B cell (primary cell): ENCODE measurements around the gene RNF215. TPM values are rescaled to one million over a fixed set of nuclear protein-coding genes. Genes with fewer than 3 reads are reported as not detected.
A peak's percentile ranks its signal among the peaks of the same experiment; 100 is the strongest.

Experiments
- ATAC-seq: fragments of 200-7000 bp; cut with Tn5 transposase; one replicate; pipeline ENCODE4 v1.10.0; 2021; ENCODE audit warnings: low read depth, mild to moderate bottlenecking, moderate number of reproducible peaks, moderate library complexity
- CTCF ChIA-PET: fragments of 350-600 bp; sonication (Branson Sonifier 250); formaldehyde crosslinking; loops from one replicate; lab custom pipeline; 2021; ENCODE audit warnings: antibody characterized with exemption, inconsistent platforms; lab: Charles Lee
- POLR2A ChIA-PET: fragments of 350-600 bp; sonication (Branson Sonifier 250); formaldehyde crosslinking; loops from one replicate; lab custom pipeline; 2021; ENCODE audit warnings: antibody characterized with exemption; lab: Charles Lee
- DNase-seq: peaks from one replicate; pipeline ENCODE4 v3.0.0; 2013
- H2AFZ ChIP-seq: 2 replicates; pipeline ENCODE4 v1.6.1; 2012; ENCODE audit warnings: mild to moderate bottlenecking, low read depth, low read length; ENCODE audit not compliant: insufficient read depth, poor library complexity, severe bottlenecking
- H3K27ac ChIP-seq, 2 donors: 1 replicate in 1 of 2; 2 replicates in 1 of 2; pipeline ENCODE4 v1.5.1; 2012 to 2013; ENCODE audit warnings: low read length in 2 of 2, mild to moderate bottlenecking in 2 of 2, moderate library complexity in 1 of 2
- H3K27me3 ChIP-seq, 4 experiments: fragments of 200-600 bp in 1 of 4; sonication (generic) in 1 of 4; replicated peaks in 1 of 4; 1 replicate in 2 of 4; 2 replicates in 2 of 4; pipeline versions ENCODE4 v1.6.1 to v1.7.0; 2013 to 2016; ENCODE audit warnings: low read length in 3 of 4, mild to moderate bottlenecking in 2 of 4, mixed read lengths in 1 of 4, moderate library complexity in 1 of 4; ENCODE audit not compliant: insufficient read depth in 4 of 4, control insufficient read depth in 3 of 4; ENCODE audit errors: control extremely low read depth in 1 of 4
- H3K36me3 ChIP-seq, 2 experiments: replicated peaks in 1 of 2; 1 replicate in 1 of 2; 2 replicates in 1 of 2; pipeline versions ENCODE4 v1.6.1 to v1.7.1; 2013; ENCODE audit warnings: low read length in 1 of 2; ENCODE audit not compliant: insufficient read depth in 2 of 2, control insufficient read depth in 1 of 2; ENCODE audit errors: control extremely low read depth in 1 of 2, extremely low read depth in 1 of 2
- H3K4me1 ChIP-seq, 2 donors: fragments of 200-600 bp in 1 of 2; sonication (generic) in 1 of 2; 1 replicate in 1 of 2; 2 replicates in 1 of 2; pipeline versions ENCODE4 v1.5.1 to v1.6.1; 2013 to 2017; ENCODE audit warnings: low read length in 2 of 2; ENCODE audit not compliant: control insufficient read depth in 2 of 2, insufficient read depth in 2 of 2
- H3K4me2 ChIP-seq: replicated peaks from 2 replicates; pipeline ENCODE3; 2012; ENCODE audit warnings: mild to moderate bottlenecking, low read depth, low read length; ENCODE audit not compliant: poor library complexity, severe bottlenecking
- H3K4me3 ChIP-seq, 5 experiments: fragments of 200-600 bp in 1 of 5; sonication (generic) in 1 of 5; 1 replicate in 3 of 5; 2 replicates in 2 of 5; pipeline versions ENCODE4 v1.5.1 to v1.7.0; 2011 to 2016; ENCODE audit warnings: low read length in 4 of 5, mild to moderate bottlenecking in 4 of 5, low read depth in 2 of 5, control low read depth in 1 of 5, moderate library complexity in 1 of 5; ENCODE audit not compliant: insufficient read depth in 1 of 5; ENCODE audit errors: control extremely low read depth in 1 of 5, extremely low read depth in 1 of 5
- H3K79me2 ChIP-seq: fragments of 200-600 bp; sonication (generic); one replicate; pipeline ENCODE4 v1.6.0; 2016; ENCODE audit warnings: low read length; ENCODE audit not compliant: control insufficient read depth, insufficient read depth
- H3K9ac ChIP-seq: fragments of 200-600 bp; sonication (generic); 2 replicates; pipeline ENCODE4 v1.6.1; 2017; ENCODE audit warnings: mild to moderate bottlenecking, low read length, moderate library complexity
- H3K9me3 ChIP-seq, 3 donors: one replicate each; pipeline versions ENCODE4 v1.6.1 to v1.7.1; 2013; ENCODE audit warnings: low read length in 2 of 3; ENCODE audit not compliant: control insufficient read depth in 2 of 3, insufficient read depth in 1 of 3; ENCODE audit errors: control extremely low read depth in 1 of 3
- H4K20me1 ChIP-seq: 2 replicates; pipeline ENCODE4 v1.6.0; 2012; ENCODE audit warnings: mild to moderate bottlenecking, low read length; ENCODE audit not compliant: insufficient read depth, control insufficient read depth, poor library complexity, severe bottlenecking
- H3K27ac Mint-ChIP-seq: one replicate; pipeline ENCODE4 v1.8.0; 2021; ENCODE audit warnings: mixed read lengths
- H3K27me3 Mint-ChIP-seq: one replicate; pipeline ENCODE4 v1.8.0; 2021; ENCODE audit warnings: mixed read lengths
- H3K4me1 Mint-ChIP-seq: one replicate; pipeline ENCODE4 v1.8.0; 2021; ENCODE audit warnings: mixed read lengths
- H3K4me3 Mint-ChIP-seq: one replicate; pipeline ENCODE4 v1.8.0; 2021; ENCODE audit warnings: mixed read lengths
- H3K9me3 Mint-ChIP-seq: one replicate; pipeline ENCODE4 v1.8.0; 2022; ENCODE audit warnings: mixed read lengths; ENCODE audit not compliant: insufficient read depth
- EZH2 ChIP-seq: IDR thresholded peaks from 2 replicates; pipeline ENCODE4 v1.6.1; 2012; ENCODE audit warnings: borderline replicate concordance, low read depth, mild to moderate bottlenecking, moderate library complexity, low read length; ENCODE audit not compliant: insufficient read depth, poor library complexity, severe bottlenecking
- WGBS: methylation state at CpG from one replicate; pipeline ENCODE4 v1.1.5; 2013; ENCODE audit warnings: missing lambda C conversion rate; ENCODE audit not compliant: insufficient coverage; 5-methylcytosine and 5-hydroxymethylcytosine counted together
- intact Hi-C: fragments of 100-400 bp; cut with micrococcal nuclease; formaldehyde crosslinking; loops from one replicate; pipeline ENCODE4 v1.10.0; 2022
- polyA plus RNA-seq: library from polyadenylated mRNA; depleted of rRNA; stranded (reverse); fragments of >200 nt; gene quantifications from 2 replicates; pipeline ENCODE4 v1.2.3, GENCODE V29; 2012
- total RNA-seq, 2 donors: library from RNA; stranded (reverse); fragments of 120-200 nt in 1 of 2; gene quantifications; 1 replicate in 1 of 2; 2 replicates in 1 of 2; pipeline versions ENCODE4 v1.2.3 to v1.2.4, GENCODE V29; 2013 to 2022
- TF ChIP-seq, protein P1 (sequence below): fragments of 200-600 bp; IDR thresholded peaks from one replicate; pipeline ENCODE4 v1.8.0; 2022; ENCODE audit warnings: antibody characterized with exemption, mild to moderate bottlenecking

Gene RNF215
- total and polyA plus RNA-seq, 2 donors (not counting 1 experiment from before 2014, with no cell fraction given) = 8.8 to 18.6 TPM

DNA sequence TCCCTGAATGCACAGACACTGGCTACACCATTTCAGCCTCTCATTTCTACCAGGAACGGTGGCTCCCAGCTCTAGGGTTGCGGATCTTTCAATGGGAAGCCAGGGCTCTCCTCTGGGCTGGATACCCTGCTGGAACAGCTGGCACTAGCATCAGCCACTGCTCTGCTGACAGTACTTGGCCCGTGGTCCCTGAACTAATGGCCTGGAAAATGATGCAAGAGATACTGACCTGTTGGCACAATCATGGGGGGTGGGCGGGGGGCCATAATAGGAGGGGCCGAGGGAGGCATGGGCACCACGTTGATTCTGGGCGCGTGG is 49.8 kb downstream of the RNF215 start:
- Histone ChIP-seq H3K4me1 (no peaks in the 10 kb centered on the region), H2AFZ (no peak overlapping the region), H3K36me3 (peaks cover 4 to 96% of the 10 kb centered on the region in 2 experiments), H3K27me3 (no peaks in the 10 kb centered on the region), H3K9me3 (no peaks in the 10 kb centered on the region), H3K9ac (no peak overlapping the region), H3K79me2 (no peaks in the 10 kb centered on the region), H4K20me1 (peaks cover 34% of the 10 kb centered on the region), H3K4me3 (no peak overlapping the region), H3K4me2 (no peak overlapping the region), H3K27ac (no peak overlapping the region)
- no peak overlapping the region for H3K4me3 Mint-ChIP-seq
- no peaks in the 10 kb centered on the region for H3K4me1 Mint-ChIP-seq
- CTCF ChIA-PET = interaction anchor here (1.0 to 2.9 kb wide), 2 partner anchors 47 to 49 kb away, joined by 3 to 14 read pairs; partner anchors contain the start of gene CASTOR1
- H3K27ac Mint-ChIP-seq = no peak overlapping the region
- POLR2A ChIA-PET = no interaction called here
- no peaks in the 10 kb centered on the region for H3K9me3 Mint-ChIP-seq
- no peaks in the 10 kb centered on the region for H3K27me3 Mint-ChIP-seq
- intact Hi-C loops = no loop called here
- WGBS = over 99% methylated on average over 8 of the region's 8 CpGs
- ATAC-seq = no peak
- TF ChIP-seq EZH2 = no peak
- TF ChIP-seq, protein P1, sequence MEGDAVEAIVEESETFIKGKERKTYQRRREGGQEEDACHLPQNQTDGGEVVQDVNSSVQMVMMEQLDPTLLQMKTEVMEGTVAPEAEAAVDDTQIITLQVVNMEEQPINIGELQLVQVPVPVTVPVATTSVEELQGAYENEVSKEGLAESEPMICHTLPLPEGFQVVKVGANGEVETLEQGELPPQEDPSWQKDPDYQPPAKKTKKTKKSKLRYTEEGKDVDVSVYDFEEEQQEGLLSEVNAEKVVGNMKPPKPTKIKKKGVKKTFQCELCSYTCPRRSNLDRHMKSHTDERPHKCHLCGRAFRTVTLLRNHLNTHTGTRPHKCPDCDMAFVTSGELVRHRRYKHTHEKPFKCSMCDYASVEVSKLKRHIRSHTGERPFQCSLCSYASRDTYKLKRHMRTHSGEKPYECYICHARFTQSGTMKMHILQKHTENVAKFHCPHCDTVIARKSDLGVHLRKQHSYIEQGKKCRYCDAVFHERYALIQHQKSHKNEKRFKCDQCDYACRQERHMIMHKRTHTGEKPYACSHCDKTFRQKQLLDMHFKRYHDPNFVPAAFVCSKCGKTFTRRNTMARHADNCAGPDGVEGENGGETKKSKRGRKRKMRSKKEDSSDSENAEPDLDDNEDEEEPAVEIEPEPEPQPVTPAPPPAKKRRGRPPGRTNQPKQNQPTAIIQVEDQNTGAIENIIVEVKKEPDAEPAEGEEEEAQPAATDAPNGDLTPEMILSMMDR = no peak
- DNase-seq = no peak

- Histone ChIP-seq H3K9me3 (no peaks in the 10 kb centered on the region), H4K20me1 (peaks cover 29% of the 10 kb centered on the region), H3K27ac (no peak overlapping the region), H3K9ac (no peak overlapping the region), H3K4me3 (no peak overlapping the region), H2AFZ (no peak overlapping the region), H3K79me2 (no peaks in the 10 kb centered on the region), H3K4me1 (no peaks in the 10 kb centered on the region), H3K27me3 (no peaks in the 10 kb centered on the region), H3K36me3 (peaks cover 4 to 91% of the 10 kb centered on the region in 2 experiments), H3K4me2 (no peak overlapping the region)
- 100% methylated on average over 4 of the region's 4 CpGs for WGBS
- ATAC-seq = no peak
- H3K4me3 Mint-ChIP-seq = no peak overlapping the region
- no peak for DNase-seq
- ChIA-PET CTCF (interaction anchor here (1.0 to 2.9 kb wide), 2 partner anchors 48 kb away, joined by 3 to 14 read pairs; partner anchors contain the start of gene CASTOR1), POLR2A (interaction anchor here (1.0 kb wide), 1 partner anchor 38 kb away, joined by 3 read pairs; no protein-coding TSS in a partner anchor)
- TF ChIP-seq, protein P1 = no peak
- TF ChIP-seq EZH2 = no peak
- intact Hi-C loops = no loop called here
- peak overlapping the region; percentile 37 for H3K27ac Mint-ChIP-seq
- H3K9me3 Mint-ChIP-seq = no peaks in the 10 kb centered on the region
- no peaks in the 10 kb centered on the region for H3K27me3 Mint-ChIP-seq
- H3K4me1 Mint-ChIP-seq = no peaks in the 10 kb centered on the region
Measured at GRCh38 chr22:30336752-30337460, 50.3 kb downstream of the RNF215 start.
